Measurements from ENCODE around the gene SKAP1.
A peak's percentile ranks its signal among the peaks of the same experiment; 100 is the strongest.
"Not testable (repeated sequence)": the region's sequence is repeated elsewhere in the genome, so short reads cannot be mapped to it uniquely, and the experiment has no call there.

The SKAP1 gene

DNA sequence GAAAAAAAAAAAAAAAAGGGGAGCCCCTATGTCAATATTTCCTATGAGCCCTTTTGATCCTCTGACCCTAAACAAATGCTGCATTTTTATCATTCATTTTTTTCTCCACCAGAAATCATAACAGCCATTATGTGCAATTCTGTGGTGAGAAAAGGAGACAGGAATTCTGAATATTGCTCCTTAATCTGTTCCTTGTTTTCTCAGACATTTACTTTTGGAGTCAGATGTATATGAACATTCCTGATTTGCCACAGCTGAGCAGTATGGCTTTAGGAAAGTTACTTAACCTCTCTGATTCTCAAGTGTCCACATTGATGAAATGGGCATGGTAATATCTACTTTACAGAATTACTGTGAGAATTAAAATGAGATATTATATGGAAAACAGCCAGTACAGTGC is 144.4 kb downstream of the SKAP1 start:
- no peak for DNase-seq (ENCODE audit: low spot score)

DNA sequence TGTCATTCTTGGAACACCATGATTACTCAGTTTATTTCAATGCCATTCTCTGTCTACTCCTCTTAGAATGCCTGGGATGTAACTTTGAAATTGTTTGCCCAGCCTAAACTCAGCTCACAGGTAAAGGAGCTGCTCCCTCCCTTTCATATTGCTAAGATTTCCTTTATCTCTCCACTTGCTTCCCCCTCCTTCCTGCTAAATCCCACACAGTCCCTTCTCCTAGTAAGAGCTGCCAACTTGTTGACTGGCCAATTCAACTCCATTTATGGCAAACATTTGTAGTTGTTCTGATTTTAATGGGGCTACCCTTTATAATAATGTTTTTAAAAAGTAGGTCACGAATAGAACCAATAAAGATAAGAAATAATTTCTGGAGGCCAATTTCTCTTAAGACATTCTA is 146.1 kb downstream of the SKAP1 start:
- no peak for DNase-seq (ENCODE audit: low spot score)

DNA sequence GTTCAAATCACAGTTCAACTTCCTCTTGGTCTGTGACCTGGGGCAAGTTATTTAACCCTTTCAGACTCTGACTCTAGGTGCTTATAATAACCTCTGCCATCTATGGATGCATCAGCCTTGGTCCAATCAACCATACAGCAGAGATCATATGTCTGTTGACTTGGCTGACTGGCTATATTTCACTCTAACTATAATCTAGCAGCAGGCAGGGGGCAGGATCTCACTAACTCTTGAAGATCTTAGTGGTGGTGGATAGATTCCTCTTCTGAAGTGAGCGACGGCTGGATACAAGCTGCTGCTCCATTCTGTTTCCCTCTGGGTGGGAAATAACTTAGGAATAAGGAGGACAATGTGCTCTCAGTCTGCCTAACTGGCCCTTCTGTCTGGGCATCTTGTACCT is 146.6 kb downstream of the SKAP1 start:
- DNase-seq (ENCODE audit: low spot score): no peak

DNA sequence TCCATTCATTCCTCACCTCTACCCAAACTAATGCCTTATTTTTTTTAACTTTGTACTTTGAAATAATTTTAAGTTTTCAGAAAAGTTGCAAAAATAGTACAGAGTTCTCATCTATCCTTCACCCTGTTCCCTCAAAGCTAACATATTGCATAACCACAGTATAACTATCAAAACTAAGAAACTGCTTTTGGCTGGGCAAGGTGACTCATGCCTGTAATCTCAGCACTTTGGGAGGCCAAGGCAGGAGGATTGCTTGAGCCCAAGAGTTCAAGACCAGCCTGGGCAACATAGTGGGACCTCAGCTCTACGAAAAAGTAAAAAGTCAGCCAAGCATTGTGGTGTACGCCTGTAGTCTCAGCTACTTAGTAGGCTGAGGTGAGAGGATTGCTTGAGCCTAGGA is 147.7 kb downstream of the SKAP1 start:
- no peak for DNase-seq (ENCODE audit: low spot score)

DNA sequence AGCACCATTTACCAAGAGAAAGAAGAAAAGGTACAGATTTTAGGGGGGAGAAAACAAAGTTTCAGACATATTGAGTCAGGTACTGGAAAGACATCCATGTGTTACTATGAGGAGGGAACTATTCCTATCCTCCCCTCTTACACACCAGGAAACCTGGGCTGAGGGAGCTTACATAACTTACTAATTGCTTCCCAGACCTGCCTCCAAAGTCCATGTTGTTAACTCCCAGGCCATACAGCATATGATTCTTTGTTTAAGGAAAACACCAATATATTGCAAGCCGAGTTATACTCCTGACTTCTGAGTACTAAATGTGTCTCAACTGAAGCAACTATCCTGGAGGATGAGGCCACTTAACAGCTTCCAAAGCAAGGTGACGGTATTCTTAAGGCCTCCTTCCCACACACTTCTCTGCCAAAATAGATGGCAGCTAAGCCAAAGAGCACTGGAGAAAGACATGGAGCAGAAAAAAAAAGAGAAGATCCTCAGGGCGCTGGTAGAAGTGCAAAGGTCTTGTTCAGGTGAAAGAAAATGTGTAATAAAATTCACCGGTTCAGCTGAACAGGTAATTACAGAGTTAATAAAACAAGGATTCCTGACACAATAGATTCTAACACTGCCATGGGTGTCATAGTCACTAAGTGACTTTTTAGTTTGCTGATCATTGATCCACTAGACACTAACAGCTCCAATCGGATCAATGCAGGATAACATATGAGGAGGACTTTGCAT is 151.1 kb downstream of the SKAP1 start:
- no peak for DNase-seq (ENCODE audit: low spot score)

DNA sequence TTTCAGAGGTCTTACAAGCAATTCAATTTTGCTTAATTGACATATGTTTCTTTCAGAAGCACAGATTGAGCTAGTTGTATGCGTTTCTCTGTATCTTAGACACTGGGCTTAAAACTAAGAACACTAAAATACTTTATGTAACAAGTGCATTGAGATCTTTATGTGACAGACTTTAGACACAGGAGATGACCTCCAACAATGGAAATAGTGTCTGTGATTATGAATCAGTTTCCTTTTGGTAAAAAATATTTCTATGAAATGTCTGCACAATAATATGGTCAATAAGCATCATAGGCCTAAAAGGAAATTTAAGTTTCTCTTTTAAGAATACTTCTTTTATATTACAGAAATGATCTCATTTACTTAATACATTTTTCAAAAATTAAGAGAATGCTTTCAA is 153.2 kb downstream of the SKAP1 start:
- DNase-seq (ENCODE audit: low spot score): no peak

DNA sequence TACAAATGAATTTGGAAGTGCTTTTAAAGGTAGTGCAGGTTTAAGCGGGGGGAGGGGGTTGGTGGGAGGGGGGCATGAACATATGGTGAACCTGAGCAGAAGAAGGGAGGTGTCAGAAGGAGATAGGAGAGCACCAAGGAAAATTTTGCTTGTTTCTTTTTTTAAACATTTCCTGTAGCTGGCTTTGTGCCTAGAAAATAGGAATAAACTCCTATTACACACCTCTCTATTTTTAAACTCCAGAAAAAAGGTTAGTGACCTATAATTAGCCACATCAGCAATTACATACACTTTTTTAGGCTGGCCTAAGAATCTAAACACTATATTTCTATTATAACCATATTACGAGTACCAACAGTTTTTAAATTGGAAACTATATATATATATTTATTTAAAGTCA is 159.1 kb downstream of the SKAP1 start:
- no peak for DNase-seq (ENCODE audit: low spot score)

DNA sequence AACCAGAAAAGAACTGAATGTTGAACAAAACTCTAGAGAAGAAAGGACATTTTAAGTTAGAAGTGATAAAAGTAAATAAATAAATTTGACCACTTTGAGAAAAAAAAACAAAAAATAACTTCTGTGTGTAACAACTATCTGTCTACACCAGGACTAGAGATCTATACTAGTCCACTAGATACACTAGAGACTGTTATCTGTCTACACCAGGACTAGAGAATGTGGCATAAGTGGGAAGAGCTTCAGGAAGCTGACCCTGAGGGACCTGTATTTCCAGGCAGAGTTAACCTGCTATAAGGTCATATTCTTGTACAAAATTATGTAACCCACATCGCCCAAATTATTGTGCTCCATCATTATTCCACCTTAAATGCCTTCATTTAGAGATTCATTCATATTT is 160.8 kb downstream of the SKAP1 start:
- DNase-seq (ENCODE audit: low spot score): no peak

DNA sequence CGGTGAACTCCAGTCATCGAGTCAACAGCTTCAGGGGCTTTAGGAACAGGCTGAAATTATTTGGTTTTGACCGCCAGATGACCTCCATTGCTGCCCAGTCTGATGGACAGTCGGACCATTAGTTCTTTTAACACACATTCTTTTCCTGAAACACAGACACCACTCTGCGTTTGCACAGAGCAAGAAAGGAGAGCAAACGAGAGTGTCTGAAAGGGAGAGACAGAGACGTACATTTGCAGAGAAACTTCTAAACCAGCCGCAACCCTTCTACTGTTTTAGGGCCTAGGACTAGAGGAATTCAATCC is 166.3 kb downstream of the SKAP1 start:
- no peak for DNase-seq (ENCODE audit: low spot score)

DNA sequence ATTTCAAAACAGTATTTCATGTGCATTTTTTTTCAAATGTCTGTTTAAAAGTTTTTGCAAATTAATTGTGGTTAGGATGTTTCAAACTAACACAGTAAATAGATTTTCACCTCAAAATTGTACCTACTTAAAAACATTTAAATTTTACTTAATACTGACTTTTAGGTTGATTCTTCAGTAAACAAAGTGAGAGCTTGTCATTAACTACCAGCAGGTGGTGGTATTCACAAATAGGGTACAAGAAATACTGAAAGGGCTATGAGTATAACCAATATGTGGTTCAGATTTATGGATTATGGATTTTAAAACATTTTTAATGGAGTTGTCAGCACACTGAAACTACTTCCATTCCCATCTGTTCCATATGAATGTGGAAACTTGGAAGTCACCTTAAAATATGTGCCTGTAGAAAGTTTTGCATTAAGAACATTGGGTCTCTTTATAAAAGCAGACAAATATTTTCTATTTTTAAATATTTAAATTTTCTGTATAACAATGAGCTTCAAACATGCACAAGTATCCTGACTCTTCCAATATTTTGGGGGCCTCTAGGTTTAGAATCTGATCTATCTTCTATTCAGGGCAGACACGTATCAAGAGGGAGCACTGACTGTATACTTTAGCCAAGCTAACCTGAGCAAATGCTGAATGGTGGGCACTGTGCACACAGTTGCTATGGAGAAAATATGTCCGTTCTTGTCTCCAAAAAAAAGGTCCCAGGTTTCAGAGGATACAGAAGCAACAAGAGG is 166.9 kb downstream of the SKAP1 start:
- no peak for DNase-seq (ENCODE audit: low spot score)

DNA sequence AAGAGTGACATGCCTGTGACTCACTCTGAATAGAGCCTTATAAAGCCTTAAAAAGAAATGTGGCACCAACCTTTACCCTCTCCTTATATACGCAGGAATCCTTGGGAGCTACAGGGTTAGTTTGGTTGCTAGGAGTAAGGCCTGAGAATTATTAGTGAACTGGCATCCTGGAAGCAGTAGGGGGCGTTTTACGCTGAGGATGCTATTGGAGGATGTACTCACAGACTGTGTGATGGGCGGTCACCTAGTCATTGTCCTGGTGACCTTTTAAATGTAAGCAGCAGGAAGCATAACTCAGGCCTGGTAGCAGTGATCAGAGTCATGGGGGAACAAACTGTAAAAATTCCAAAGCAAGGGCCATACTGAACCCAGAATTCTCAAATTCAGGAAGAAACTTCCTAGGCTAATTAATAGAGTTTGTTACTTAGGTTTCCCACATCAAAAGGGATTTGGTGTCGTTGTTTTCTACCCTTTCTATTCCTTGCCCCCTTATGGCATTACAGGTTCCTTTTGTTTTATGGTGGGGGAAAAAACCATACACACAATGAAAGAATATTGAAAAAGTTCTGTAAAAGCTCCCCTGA is 168.6 kb downstream of the SKAP1 start:
- peak; percentile 19 for DNase-seq (ENCODE audit: low spot score)

DNA sequence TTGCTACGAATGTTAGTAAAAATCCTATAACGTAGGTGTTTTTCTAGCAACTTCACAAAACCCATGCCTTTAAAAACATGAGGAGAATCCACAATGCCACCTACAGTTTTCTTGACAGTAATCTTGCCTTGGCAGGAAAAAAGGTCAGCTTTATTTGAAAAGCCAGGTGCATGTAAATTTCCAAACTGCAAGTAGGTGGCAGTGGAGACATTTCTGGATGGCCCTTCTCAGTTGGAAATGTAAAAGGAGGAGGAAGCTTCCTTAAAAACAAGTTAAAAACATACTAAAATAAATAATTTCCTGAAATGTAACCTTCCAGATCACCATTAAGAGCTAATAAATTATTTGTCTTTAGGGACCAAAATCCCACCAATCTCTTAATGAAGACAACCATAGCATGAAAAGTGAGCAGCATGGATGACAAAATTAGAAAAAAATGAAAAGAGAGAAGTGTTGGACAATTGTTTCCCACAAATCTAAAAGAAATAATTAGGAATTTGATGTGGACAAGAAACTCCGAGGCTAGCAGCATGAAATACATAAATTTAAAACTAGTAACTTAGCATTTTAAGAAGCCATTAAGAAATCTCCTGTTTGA is 170.2 kb downstream of the SKAP1 start:
- no peak for DNase-seq (ENCODE audit: low spot score)

DNA sequence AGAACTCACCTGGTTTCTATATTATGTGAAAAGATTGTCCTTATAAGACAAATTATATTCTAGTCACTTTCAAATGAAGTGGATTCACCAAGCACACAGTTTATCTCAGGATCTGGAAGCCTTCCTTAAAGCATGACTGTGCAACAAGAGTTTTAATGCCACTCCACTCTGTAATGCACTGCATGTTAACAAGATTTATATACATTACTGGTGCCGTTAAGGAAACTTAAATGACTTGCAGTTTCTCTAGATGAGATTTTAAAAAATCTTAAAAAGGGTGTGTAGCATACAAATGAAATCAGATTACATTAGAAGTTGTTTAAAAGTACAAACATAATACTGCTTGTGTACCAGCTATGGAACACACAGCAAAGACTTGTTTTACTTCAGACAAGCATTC is 171.7 kb downstream of the SKAP1 start:
- DNase-seq (ENCODE audit: low spot score): no peak

DNA sequence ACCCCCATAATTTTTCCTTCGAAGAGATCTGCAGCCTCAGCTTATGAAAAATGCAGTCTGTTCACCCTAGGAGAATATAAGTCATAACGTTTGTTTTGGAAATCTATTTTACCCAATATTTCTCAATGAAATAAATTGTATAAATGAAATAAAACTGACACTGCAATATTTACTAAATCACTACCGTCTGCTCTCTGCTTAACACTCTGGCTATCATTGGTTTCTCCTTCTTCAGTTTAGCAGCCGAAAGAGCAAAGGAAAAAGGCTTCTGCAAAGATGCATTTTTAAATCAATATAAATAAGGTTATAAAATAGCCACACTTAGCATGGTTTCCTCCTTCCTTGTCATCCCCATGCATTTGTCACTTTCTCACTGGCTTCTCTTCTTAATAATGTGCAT is 174.3 kb downstream of the SKAP1 start:
- no peak for DNase-seq (ENCODE audit: low spot score)

DNA sequence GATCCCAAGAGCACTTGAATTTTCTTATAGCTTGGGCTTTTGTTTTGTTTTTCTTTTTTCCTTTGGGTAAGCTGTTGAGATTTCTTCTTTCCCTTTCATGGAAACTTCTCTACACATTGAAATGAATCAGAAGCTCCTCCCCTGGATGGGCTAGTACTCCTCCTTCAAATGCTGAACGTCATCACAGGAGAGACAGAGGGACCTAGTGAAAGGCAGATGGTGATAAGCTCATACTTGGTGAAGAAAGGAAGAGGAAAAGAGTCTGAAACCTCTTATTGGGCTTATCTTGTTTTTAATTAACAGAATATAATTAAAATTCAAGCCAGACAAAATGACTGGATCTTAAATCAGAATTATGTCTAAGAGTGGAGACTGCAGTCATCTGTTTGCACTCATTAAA is 175.1 kb downstream of the SKAP1 start:
- no peak for DNase-seq (ENCODE audit: low spot score)

DNA sequence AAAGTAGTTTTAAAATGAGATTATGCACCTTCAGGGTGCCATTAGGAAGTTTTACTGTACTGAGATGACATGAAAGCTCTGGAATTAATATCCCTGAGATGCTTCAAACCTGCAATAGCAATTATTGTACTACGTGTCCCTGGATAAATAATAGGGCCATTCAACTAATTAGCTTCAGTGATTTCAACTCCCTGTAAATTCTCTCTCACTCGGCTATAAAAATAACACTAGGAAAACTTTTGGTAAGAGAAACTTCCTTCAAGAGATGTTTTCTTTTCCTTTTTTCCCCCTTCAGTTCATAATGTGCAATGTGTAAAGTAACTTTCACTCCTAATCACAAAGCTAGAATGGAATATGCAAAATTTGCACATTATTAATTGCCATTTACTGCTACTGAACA is 176.0 kb downstream of the SKAP1 start:
- DNase-seq (ENCODE audit: low spot score): no peak

DNA sequence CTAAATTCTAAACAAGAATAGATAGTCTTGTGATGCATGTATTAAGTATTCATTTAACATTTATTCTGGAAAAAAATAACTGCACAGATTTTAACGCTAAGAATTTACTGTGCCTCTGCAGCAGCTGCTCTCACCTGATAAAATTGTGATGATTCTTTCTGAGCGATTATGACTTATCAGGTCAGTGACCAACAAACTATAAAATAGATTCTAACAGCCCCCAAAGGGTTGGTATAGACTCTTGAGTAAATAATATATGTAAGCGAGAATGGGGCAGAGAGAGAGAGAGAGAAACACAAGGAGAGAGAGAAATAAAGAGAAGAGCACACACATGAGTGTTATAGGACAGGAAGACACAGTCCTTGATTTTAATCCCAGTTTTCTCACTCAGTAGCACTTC is 178.1 kb downstream of the SKAP1 start:
- DNase-seq (ENCODE audit: low spot score): no peak

DNA sequence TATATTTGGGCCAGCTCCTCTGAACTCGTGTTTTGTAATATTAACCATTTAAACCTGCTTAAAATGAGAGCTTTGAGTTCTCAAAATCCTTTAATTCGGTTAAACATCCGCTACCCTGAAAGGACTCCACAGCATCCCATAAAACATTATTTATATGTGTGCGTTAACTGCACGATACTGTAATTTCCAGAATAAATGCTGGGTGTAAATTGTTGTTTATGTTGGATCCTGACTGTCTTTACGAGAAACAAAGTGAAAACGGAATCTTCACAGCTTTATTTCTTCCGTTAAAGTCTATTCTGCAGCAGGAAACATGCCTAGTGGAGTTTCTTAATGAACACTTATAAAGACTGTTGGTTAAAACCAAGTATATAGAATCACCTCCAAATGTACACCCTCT is 179.1 kb downstream of the SKAP1 start:
- DNase-seq (ENCODE audit: low spot score): no peak

DNA sequence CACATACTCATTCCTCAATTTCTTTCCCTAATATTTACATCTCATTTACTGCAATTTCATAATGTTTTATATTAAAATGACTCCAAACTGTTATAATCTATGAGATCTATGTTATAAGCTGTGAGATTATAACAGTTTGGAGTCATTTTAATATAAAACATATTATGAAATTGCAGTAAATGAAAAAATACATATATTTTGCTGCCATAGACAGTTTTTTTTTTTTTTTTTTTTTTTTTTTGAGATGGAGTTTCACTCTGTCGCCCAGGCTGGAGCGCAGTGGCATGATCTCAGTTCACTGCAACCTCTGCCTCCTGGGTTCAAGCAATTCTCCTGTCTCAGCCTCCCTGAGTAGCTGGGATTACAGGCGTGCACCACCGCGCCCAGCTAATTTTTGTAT is 180.0 kb downstream of the SKAP1 start:
- DNase-seq (ENCODE audit: low spot score): not testable (repeated sequence)

DNA sequence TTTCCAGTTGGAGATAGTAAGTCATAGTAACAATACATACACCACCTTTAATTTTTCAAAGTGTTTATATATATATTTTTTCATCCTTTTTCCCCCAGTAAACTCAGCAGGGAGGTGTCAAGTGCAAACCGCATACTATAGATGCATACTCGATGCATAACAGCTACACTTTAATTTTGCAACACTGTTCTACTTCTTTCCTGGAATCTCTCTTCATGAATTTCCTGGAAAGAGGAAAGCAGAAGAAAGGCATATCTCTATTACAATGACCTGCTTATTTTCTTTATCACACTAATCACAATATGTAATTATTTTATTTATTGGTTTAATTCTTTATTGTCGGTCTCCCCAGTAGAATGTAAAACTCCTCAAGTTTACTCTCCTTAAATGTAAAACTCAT is 182.4 kb downstream of the SKAP1 start:
- no peak for DNase-seq (ENCODE audit: low spot score)

DNA sequence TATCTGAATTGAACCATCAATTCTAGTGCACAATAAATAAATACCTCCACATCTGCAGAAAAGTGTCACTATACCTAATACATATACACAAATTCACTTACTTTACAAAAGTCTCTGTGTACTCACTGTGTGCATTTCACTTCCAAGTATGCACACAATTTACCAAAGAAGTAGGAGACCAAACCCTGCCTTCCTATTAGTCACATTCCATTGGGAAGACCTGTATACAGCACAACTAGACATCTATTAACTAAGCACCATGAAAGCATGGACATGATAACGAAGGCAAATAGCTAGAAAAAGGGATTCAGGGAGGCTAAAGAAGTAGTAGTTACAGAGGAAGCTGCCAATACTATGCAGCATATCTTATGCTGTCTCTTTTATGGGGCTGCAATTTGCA is 183.0 kb downstream of the SKAP1 start:
- DNase-seq (ENCODE audit: low spot score): no peak

DNA sequence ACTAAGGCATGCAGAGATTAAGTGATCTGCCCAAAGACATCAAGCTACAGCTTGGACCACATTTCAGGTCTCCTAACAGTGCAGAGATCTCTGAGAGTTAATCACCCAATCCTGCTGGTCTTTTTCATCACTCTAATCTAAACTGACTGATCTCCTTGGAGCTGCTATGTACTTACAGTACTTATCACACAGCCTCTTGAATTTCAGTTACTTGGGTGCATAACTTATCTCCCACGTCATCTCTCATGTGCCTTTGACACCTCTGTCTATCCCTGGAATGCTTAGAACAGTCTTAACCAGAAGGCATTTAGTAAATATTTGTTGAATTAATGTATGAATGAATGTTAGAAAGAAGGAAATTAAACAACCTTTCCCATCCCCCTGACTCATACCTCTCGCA is 183.4 kb downstream of the SKAP1 start:
- DNase-seq (ENCODE audit: low spot score): no peak

DNA sequence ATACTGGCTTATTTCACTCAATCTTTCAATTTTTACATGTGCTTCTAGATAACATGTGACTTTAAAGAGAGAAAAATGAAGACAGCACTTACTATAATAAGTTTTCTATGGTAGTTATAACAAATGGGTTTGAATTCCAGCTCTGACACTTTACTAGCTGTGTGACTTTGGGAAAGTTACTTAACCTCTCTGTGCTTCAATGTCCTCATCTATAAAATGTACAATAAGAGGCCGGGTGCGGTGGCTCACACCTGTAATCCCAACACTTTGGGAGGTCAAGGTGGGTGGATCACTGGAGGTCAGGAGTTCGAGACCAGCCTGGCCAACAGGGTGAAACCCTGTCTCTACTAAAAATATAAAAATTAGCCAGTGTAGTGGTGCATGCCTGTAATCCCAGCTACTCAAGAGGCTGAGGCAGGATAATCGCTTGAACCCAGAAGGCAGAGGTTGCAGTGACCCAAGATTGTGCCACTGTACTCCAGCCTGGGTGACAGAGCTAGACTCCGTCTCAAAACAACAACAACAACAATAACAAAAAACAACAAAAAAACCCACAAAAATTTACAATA is 184.5 kb downstream of the SKAP1 start:
- not testable (repeated sequence) for DNase-seq (ENCODE audit: low spot score)
